Smooth muscle cell of bladder (primary cell): ENCODE measurements around the gene KRT85. TPM values are rescaled to one million over a fixed set of nuclear protein-coding genes. Genes with fewer than 3 reads are reported as not detected.

Source experiments
- total RNA-seq: library from RNA; depleted of rRNA; stranded (reverse); fragments of >200 nt; gene quantifications from 2 replicates; pipeline ENCODE4 v1.2.3, GENCODE V29; 2014

Gene KRT85
- total RNA-seq, result not detected in 2 replicates

DNA sequence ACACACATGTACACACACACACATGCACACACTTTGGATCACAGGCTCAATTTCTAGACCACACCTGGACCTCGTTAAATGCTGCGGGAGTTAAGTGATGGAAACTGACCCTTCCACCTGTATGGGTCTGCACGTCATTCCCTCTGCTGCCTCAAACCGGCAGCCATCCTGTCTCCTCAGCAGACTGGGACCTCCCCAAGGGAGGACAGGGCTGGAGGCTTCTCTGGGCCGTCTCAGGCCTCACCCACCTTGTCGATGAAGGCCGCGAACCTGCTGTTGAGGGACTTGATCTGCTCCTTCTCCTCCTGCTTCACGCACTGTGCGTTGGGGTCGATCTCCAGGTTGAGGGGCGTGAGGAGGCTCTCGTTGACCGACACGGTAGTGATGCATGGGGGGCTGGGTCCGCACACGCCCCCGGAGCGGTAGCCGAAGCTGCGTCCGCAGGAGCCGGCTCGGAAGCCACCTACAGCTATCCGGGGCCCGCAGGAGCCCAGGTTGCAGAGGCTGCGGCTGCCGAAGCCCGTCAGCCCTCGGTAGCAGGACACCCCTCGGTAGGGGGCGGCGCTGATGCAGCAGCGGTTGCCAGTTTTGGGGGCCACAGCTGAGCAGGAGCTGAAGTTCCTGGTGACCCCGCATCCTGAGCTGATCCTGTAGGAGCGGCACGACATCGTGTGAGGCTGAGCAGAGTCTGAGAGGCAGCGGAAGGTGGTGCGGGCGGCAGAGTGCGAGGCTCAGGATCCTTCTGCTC is at the start of gene KRT85:
Gene KRT85, minus strand, starts transcription at position 744 of the 748 bp plus-strand sequence. Its CDS starts 76 bp downstream, at position 668.

DNA sequence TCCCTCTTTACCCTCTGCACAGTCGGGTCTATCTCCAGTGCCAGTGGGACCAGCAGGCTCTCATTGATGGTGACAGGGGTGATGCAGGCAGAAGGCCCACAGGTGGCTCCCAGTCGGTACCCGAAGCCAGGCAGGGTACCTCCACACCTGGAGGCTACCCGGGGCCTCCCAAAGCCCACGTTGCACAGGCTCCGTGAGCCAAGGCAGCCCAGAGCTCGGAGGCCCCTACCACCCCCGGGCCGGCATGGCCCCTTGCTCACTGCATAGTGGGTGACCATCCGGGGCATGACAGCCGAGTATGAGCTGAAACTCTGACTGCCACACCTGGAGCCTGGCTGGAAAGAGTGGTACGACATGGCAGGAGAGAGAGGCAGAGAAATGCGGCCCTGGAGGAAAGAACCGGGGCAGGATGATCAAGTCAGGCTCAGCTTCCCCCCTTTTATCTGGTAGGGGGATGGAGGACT is 38.7 kb upstream of the KRT85 start, which contains the start of gene KRT82:
Gene KRT82, minus strand, starts transcription at position 414 of the 464 bp plus-strand sequence. Its CDS starts 58 bp downstream, at position 356.

DNA sequence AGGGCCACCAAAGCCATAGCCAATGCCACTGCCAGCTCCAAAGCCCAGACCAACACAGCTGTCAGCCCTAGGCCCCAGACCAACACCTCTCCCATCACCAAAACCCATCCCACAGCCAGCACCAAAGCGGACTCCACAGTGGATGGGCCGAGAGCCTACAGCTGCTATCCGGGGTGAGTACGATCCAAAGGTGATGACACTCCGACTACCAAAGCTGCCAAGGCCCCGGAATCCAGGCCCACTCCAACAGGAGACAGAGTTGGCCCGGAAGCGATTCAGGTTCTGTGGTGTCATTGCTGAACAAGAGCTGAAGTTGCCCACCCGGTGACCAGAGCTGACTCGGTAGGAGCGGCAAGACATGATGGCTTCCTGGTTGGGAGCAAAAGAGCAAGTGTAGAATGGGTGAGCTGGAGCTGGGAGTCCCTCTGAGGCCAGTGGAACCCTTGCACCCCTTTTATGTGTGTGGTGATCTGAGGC is 18.0 kb upstream of the KRT85 start, which contains the start of gene KRT84:
Gene KRT84, minus strand, starts transcription at position 427 of the 477 bp plus-strand sequence. Its CDS starts 67 bp downstream, at position 360.

DNA sequence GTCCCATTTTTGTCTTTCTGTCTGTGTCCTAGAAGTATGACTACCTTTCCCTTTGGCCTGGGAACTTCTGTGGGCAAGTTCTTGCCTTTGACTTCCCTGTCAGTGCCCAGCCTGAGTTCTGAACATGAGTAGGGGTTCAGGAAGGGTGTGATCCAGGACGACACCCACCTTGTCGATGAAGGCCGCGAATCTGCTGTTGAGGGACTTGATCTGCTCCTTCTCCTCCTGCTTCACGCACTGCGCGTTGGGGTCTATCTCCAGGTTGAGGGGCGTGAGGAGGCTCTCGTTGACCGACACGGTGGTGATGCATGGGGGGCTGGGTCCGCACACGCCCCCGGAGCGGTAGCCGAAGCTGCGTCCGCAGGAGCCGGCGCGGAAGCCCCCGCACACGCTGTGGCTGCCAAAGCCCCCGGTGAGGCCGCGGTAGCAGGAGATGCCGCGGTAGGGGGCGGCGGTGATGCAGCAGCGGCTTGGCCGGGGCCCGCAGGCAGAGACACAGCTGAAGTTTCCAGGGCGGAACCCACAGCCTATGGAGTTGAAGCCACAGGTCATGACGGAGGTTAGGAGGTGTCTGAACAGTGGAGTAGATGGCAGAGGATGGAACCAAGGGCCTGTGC is 46.4 kb downstream of the KRT85 start, which contains the start of gene KRT83:
Gene KRT83, minus strand, starts transcription at position 615 of the 617 bp plus-strand sequence. Its CDS starts 63 bp downstream, at position 552.

Other genes starting within 250 kb of the KRT85 start
- under 0.01 TPM in 2 replicates for gene KRT80, start 175.5 kb downstream of the KRT85 start, total RNA-seq
- 16.1 and 53.3 TPM in 2 replicates for gene KRT7, start 134.2 kb downstream of the KRT85 start, total RNA-seq
- 0.09 and 0.14 TPM in 2 replicates for gene KRT86, start 92.8 kb downstream of the KRT85 start, total RNA-seq
- gene KRT81, start 75.9 kb downstream of the KRT85 start, total RNA-seq, result under 0.01 and 0.28 TPM in 2 replicates
- 0.14 TPM in 1 of 2 replicates, not detected in the other for gene KRT83, start 46.1 kb downstream of the KRT85 start, total RNA-seq
- gene KRT84, start 18.2 kb upstream of the KRT85 start, total RNA-seq, result not detected in 2 replicates
- not detected in 2 replicates for gene KRT82, start 38.9 kb upstream of the KRT85 start, total RNA-seq
- not detected in 2 replicates for gene KRT75, start 66.9 kb upstream of the KRT85 start, total RNA-seq
- 0.14 and 0.18 TPM in 2 replicates for gene KRT6B, start 84.7 kb upstream of the KRT85 start, total RNA-seq
- not detected in 2 replicates for gene KRT6C, start 106.3 kb upstream of the KRT85 start, total RNA-seq
- 3.7 and 22.8 TPM in 2 replicates for gene KRT6A, start 125.8 kb upstream of the KRT85 start, total RNA-seq
- 1.3 and 2.3 TPM in 2 replicates for gene KRT5, start 152.9 kb upstream of the KRT85 start, total RNA-seq
- gene KRT71, start 185.7 kb upstream of the KRT85 start, total RNA-seq, result not detected in 2 replicates
- gene KRT74, start 206.4 kb upstream of the KRT85 start, total RNA-seq, result not detected in 2 replicates
- gene KRT72, start 234.0 kb upstream of the KRT85 start, total RNA-seq, result not detected in 2 replicates